GM18951 (cell line): Measurements from ENCODE around the gene RARG.

ENCODE experiments used
- POLR2A ChIP-seq: IDR thresholded peaks from 4 replicates; pipeline ENCODE4 v1.6.1; 2011; ENCODE audit warnings: mild to moderate bottlenecking; ENCODE audit not compliant: insufficient read length, insufficient read depth; ENCODE audit errors: extremely low read depth
- in situ Hi-C: fragments of 300-500 bp; cut with MboI; formaldehyde crosslinking; loops from one replicate; pipeline ENCODE4 v1.12.0; 2022; ENCODE audit warnings: low sequenced_read_pairs, mixed read lengths, inconsistent platforms; ENCODE audit not compliant: unreplicated experiment

The RARG gene

GRCh38 chr12:53235164-53235563 lies 3.2 kb upstream of the RARG start:
- TF ChIP-seq POLR2A: no peak
- in situ Hi-C loops: no loop called here

- no peak for TF ChIP-seq POLR2A
- in situ Hi-C loops: no loop called here
Observed at GRCh38 chr12:53234271-53234914, 2.4 kb upstream of the RARG start.

- in situ Hi-C loops: no loop called here
Observed at GRCh38 chr12:53233671-53234121, 1.7 kb upstream of the RARG start.

GRCh38 chr12:53232646-53233461 lies 845 bp upstream of the RARG start:
- in situ Hi-C loops: no loop called here

More at GRCh38 chr12:53233671-53234121, 1.7 kb upstream of the RARG start:
- no peak for TF ChIP-seq POLR2A

GRCh38 chr12:53231671-53231920 lies 413 bp downstream of the RARG start:
- in situ Hi-C loops: no loop called here
- TF ChIP-seq POLR2A: no peak

More at GRCh38 chr12:53232646-53233461, 845 bp upstream of the RARG start:
- TF ChIP-seq POLR2A: no peak

- in situ Hi-C loops: no loop called here
- TF ChIP-seq POLR2A: no peak
Observed at GRCh38 chr12:53230108-53230845, 1.7 kb downstream of the RARG start.

GRCh38 chr12:53229454-53229853 lies 2.6 kb downstream of the RARG start:
- no peak for TF ChIP-seq POLR2A
- in situ Hi-C loops: no loop called here

GRCh38 chr12:53227836-53228235 lies 4.2 kb downstream of the RARG start:
- in situ Hi-C loops: no loop called here
- no peak for TF ChIP-seq POLR2A

- in situ Hi-C loops: no loop called here
- TF ChIP-seq POLR2A: no peak
Observed at GRCh38 chr12:53227341-53227740, 4.7 kb downstream of the RARG start.

- no peak for TF ChIP-seq POLR2A
- in situ Hi-C loops: no loop called here
Observed at GRCh38 chr12:53226815-53227214, 5.2 kb downstream of the RARG start.

GRCh38 chr12:53225635-53226424 lies 6.2 kb downstream of the RARG start:
- in situ Hi-C loops: no loop called here
- no peak for TF ChIP-seq POLR2A

- TF ChIP-seq POLR2A: no peak
- in situ Hi-C loops: no loop called here
Observed at GRCh38 chr12:53224897-53225634, 6.9 kb downstream of the RARG start.
